Inflammatory macrophage (primary cell): Measurements from ENCODE around the gene ATRNL1.
"Not testable (repeated sequence)": the region's sequence is repeated elsewhere in the genome, so short reads cannot be mapped to it uniquely, and the experiment has no call there.

Source experiments
- DNase-seq, 2 donors: peaks; one replicate each; pipeline ENCODE4 v3.0.0-alpha.2; 2020 to 2022

Gene ATRNL1

DNA sequence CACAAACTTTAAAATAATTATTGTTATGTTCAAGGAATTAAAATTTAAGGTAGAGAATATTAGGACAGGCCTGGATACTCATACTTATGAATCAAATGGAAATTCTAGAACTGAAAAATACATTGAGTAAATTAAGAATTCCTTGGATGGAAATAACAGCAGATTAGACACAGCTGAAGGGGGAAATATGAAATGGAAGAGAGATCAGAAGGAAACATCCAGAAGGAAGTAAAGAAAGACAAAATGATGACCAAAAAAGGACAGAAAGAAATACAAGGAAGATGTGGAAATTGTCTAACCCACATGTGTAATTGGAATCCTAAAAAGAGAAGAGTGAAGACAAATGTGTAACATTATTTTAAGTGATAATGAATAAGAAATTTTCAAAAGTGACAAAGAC is 128.9 kb downstream of the ATRNL1 start:
- DNase-seq: no peak

DNA sequence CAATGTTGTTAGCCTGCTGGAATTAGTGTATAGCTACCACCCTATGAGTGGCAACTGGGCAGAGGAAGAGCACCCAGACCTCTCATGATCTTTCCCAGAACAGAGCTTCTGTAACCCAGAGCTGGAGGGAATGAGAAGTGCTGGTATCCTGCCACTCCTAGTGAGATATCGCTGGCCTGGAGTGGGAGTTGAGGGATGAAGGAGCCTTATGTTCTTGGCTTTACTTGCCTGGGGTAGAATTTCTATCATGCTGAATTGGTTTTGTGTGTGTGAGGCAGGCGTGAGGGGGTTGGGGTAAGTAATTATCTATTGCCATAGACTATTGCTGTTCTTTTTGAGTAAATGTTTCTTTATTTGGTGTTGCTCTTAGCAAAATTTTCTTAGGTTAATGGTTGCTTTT is 146.6 kb downstream of the ATRNL1 start:
- DNase-seq: no peak

DNA sequence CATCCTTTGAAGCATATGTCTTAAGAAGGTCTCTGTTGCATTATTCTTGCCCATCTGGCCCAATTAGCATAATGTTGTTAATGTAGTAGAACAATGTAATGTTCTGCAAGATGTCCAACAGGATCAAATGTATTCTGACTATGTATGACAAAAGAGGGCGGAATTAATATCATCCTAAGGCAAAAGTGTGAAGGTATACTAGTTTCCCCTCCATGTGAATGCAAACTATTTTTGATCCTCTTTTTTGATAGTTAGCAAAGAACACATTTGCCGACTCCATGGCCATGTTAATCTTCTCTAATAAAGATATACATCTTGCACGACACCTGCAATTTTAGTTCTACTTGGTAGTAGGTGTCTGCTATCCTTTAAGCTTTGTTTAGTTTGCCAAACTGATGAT is 157.6 kb downstream of the ATRNL1 start:
- no peak for DNase-seq

DNA sequence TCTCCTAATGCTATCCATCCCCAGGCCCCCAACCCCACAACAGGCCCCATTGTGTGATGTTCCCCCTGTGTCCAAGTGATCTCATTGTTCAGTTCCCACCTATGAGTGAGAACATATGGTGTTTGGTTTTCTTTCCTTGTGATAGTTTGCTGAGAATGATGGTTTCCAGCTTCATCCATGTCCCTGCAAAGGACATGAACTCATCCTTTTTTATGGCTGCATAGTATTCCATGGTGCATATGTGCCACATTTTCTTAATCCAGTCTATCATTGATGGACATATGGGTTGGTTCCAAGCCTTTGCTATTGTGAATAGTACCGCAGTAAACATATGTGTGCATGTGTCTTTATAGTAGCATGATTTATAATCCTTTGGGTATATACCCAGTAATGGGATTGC is 160.6 kb downstream of the ATRNL1 start:
- not testable (repeated sequence) for DNase-seq

DNA sequence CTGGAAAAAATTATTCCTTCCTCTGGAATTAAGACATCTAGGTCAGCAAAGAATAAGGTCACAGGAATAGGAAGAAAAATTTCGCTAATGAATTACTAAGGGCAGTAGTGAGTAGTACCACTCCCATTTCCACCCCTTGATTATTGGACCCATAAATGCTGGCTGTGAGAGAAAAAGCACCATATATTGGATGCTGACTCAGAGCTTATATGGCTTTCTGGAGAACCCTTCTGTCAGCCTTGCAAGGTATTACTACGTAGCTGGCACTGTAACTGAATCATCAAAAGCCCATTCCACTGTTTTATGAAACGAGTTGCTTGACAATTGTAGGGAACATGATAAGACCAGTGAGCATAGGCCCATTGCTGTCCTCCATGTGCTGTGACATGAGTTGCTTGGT is 179.3 kb downstream of the ATRNL1 start:
- no peak for DNase-seq

DNA sequence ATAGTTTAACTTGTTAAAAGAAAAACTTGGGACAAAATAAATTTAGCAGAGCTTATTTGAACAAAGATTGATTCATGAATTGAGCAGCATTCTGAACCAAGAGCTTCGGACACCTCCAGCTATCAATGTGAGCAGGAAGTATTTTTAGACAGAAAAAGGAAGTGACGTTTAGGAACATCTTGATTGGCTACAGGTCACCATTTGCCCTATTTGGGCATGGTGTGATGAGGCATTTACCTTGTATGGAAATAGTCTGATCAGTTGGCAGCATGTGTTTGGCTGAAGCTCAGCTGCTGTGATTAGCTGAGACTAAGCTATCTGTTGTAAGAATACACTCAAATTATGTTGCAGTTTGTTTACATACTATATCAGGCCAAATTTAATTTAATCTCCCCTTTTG is 185.1 kb downstream of the ATRNL1 start:
- no peak for DNase-seq

DNA sequence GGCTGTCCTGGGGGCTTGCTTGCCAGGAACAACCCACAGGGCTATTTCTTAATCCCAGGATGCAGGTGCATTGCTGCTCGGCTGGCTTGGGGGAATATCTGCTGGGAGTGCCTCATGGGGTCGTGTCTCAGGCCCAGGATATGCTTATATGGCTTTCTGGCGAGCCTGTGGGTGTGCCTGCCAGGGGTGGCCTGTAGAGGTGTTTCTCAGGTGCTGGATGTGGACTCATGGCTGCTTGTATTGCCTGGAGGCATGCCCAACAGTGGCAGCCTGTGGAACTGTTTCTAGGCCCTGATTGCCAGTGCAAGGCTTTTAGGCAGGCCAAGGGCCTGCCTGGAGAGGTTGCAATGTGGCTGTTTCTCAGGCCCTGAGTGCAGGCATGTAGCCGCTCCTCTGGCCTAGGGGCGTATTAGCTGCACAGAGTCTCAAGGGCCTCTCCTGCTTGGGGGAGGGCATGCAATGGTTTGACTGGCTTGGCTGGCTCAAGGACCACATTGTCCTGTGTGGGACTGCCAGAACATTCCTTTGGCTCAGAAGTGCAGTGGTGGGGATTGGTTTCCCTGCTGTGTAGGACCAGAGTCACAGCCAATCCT is 202.1 kb downstream of the ATRNL1 start:
- DNase-seq: no peak

DNA sequence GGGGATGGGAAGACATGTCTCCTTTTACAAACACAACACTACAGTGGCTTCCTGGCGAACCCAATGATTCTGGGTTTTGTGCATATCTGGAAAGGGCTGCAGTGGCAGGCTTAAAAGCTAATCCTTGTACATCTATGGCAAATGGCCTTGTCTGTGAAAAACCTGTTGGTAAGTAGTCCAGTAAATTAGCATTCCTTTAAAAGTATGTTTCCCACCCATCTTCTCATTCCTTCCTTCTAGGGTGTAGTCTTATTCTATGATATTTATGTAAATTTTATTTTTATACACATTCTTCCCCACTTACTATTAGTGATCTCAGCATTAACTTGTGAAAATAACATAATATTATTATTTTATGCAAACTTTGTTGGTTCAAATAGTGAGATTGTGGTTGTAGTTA is 206.9 kb downstream of the ATRNL1 start:
- DNase-seq: no peak

DNA sequence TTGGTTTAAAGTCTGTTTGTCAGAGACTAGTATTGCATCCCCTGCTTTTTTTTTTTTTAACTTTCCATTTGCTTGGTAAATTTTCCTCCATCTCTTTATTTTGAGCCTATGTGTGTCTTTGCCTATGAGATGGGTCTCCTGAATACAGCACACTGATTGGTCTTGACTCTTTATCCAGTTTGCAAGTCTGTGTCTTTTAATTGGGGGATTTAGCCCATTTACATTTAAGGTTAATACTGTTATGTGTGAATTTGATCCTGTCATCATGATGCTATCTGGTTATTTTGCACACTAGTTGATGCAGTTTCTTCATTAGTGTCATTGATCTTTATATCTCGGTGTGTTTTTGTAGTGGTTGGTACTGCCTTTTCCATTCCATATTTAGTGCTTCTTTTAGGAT is 226.5 kb downstream of the ATRNL1 start:
- not testable (repeated sequence) for DNase-seq

DNA sequence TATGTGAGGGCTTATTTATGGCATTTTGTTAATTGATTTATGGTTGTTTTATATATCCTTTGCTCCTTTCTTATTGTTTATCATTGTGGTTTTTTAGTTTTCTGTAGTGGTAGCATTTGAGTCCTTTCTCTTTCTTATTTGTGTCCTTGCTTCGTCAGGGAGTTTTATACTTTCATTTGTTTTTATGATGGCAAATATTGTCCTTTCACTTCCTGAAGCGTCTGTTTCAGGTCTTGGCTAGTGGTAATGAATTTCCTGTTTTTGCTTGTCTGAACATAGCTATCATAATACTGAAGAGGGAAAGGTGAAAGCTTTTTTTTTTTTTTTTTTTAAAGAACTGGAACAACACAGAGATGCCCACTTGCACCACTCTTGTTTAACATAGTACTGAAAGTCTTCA is 228.2 kb downstream of the ATRNL1 start:
- no peak for DNase-seq

DNA sequence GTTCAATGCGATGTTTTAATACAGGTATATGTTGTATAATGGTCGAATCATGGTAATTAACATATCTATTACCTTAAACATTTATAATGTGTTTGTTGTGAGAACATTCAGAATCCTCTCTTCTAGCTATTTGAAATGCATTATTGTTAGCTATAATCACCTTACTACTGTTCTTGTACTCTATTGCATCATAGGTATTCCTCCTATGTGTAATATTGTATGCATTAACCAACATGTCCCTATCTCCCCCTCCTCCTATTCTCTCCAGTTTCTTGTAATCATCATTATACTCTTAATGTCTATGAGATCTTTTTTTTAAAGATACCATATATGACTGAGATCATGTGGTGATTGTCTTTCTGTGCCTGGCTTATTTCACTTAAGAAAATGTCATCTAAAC is 235.2 kb downstream of the ATRNL1 start:
- DNase-seq: no peak

DNA sequence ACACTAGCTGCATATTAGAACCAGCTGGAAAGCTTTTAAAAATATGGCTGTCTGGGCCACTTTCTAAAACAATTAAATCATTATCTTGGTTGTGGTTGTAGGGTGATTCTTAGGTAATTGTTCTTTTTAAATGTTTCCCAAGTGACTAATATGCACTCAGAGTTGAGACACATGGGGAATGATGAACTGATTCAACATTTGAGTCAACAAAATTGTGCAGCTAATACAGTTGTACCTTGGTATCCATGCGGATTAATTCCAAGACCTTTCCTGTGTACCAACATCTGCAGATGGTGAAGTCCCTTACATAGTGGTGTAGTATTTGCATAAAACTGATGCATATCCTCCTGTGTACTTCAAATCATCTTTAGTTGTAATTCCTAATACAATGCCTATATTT is 242.2 kb downstream of the ATRNL1 start:
- no peak for DNase-seq

DNA sequence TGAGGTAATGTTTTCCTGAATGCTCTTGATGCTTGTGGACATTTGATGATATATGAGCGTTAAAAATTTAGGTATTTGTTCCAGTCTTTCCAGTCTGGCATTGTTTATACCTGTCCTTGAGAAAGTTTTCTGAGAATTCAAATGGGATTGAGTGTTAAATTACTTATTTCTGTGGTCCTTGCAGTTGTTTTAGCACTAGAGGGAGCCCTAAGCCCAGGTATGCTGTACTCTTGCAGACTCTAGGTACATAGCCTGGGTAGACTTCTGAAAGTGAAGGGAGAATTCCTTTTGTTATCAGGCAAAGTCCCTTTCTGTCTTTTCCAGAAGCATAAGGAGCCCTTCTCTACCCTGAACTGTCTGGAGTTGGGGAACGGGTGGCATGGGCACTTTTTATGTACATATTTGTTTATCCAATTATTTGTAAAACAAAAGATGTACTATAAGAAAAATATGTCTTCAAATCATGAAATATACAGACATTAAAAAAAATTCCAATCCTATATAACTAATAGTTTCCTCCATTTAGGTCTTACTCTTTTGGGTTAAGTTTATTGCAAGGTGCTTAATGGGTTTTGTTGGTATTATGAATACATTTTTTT is 262.1 kb downstream of the ATRNL1 start:
- DNase-seq: peak; percentile 5 to 13

DNA sequence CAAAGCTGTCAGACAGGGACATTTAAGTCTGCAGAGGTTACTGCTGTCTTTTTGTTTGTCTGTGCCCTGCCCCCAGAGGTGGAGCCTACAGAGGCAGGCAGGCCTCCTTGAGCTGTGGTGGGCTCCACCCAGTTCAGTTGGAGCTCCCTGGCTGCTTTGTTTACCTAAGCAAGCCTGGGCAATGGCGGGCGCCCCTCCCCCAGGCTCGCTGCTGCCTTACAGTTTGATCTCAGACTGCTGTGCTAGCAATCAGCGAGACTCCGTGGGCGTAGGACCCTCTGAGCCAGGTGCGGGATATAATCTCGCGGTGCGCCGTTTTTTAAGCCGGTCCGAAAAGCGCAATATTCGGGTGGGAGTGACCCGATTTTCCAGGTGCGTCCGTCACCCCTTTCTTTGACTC is 274.8 kb downstream of the ATRNL1 start:
- not testable (repeated sequence) for DNase-seq

DNA sequence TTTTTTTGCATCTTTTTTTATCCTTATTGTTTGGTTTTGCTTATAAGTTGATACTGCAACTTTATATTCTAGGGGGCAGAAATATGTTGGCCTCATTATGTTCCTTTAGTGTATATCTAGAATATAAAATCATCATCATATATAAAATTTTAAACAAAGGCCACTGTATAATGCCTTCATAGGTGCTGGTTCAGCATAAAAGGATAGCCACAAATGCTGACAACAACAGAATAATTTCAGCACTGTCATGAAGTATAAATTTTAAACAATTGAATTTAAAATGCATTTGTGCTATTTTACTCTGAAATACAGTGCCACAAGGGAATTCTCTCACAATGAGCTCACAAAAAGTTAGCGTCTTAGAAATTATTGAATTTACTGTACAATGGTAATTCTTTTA is 285.9 kb downstream of the ATRNL1 start:
- DNase-seq: no peak

DNA sequence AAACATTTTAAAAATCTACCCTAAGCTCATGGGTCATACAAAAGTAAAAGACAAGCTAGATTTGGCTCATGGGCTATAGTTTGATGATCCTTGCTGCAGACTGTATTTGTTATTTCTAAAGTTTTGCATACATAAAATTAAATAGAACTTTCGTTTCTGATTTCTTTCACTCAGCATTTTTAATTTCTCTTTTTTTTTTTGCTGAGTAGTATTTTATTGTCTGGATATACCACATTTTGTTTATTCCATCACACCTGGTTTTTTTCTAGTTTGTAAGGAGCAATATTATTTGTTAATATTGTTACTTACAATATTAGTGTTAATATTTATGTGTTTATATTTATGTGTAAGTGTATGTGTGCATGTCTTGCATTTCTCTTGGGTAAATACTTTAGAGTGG is 291.5 kb downstream of the ATRNL1 start:
- no peak for DNase-seq

DNA sequence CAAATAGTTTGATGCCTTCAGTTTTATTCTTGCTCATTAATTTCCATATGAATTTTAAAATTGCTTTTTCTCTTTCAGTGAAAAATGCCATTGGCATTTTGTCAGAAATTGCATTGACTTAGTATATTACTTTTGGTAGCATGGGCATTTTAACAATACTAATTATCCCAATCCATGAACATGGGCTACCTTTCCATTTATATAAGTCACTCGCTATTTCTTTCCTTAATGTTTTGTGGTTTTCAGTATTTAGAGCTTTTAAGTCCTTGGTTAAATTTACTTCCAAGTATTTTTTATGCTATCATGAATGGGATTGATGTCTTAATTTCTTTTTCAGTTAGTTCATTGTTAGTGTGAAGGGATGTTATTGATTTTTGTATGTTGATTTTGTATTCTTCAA is 297.4 kb downstream of the ATRNL1 start:
- DNase-seq: no peak

DNA sequence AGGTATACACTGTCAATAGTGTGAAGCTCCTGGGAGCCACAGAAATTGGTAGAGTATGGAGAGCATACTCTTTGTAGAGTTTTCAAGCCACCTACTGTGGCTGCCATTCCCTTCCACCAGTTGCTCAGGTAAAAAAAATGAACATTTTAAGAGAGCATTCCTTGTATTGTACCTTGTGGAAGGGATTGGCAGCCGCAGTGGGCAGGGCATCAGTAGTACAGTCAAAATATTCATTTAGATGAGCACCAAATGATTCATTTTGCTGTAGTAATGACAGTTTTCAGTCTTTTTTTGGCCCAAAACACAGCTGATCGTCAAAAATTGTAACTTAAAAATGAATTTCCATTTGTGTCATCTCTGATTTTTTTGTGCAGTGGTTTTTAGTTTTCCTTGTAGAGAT is 304.9 kb downstream of the ATRNL1 start:
- no peak for DNase-seq

DNA sequence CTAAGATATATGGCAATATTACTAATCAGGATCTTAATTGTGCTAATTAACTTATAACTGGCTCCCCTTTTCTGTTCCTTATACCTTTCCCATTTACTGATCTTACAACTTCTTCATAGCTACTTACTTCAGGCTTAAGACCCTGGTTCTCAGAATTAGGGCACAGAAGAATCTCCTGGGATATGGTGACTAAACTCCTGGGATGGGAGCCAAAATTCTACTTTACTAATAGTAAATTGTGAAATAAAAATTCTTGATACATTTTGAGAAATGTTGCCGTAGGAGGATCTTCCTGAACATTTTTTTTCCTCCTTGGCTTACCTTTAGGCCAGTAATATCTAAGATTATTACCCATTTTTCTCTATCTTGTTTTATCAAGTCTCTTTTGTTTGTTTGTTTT is 309.5 kb downstream of the ATRNL1 start:
- DNase-seq: no peak

DNA sequence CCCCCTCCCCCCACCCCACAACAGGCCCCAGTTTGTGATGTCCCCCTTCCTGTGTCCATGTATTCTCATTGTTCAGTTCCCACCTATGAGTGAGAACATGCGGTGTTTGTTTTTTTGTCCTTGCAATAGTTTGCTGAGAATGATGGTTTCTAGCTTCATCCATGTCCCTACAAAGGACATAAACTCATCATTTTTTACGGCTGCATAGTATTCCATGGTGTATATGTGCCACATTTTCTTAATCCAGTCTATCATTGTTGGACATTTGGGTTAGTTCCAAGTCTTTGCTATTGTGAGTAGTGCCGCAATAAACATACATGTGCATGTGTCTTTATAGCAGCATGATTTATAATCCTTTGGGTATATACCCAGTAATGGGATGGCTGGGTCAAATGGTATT is 312.7 kb downstream of the ATRNL1 start:
- not testable (repeated sequence) for DNase-seq

DNA sequence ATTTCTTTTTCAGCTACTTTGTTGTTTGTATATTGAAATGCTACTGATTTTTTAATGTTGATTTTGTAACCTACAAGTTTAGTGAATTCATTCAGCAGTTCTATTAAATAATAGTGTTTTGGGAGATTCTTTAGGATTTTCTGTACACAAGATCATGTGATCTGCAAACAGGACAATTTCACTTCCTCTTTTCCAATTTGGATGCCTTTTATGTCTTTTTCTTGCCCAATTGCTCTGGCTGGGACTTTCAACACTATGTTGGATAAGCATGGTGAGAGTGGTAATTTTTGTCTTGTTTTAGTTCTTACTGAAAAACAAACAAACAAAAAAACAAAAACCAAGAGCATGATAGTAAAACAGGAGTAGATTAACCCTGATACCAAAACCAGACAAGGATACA is 316.2 kb downstream of the ATRNL1 start:
- DNase-seq: no peak

DNA sequence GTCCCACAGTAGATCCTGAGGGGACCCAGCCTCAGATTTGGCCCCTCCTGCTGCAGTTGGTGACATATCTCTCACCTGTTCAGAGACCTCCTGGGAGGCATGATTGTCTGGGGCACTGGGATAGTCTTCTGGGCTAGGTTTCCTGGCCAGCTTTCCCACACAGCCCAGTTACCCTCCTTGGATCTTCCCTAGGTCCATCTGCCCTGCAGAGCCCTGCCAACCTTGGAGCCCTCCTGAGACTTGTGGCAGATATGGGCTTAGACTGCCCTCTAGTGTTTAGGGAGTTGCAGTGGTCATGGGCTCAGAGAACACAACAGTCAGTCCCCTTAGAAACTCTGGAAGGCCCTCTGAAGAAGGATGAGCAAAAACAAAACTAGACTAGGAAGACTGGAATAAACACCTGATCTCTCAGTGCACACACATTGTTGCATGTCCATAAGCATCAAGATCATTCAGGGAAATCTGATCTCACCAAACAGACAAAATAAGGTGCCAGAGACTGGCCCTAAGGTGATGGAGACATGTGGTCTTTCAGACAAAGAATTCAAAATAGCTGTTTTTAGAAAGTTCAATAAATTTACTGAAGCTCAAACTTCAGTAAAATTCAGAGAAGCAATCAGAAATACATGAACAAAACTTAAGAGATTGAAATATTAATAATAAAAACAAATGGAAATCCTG is 324.6 kb downstream of the ATRNL1 start:
- DNase-seq: peak; percentile 44 to 54

DNA sequence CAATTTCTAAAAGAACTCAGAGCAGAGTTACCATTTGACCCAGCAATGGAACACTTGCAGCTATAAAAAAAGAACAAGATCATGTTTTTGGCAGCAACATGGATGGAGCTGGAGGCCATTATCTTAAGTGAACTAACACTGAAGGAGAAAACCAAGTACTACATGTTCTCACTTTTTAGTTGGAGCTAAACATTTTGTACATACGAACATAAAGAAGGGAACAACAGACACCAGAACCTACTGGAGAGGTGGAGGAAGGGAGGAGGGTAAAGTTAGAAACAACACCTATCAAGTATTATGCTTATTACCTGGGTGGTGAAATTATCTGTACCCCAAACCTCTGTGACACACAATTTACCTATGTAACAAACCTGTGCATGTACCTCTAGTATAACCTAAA is 329.5 kb downstream of the ATRNL1 start:
- DNase-seq: no peak

DNA sequence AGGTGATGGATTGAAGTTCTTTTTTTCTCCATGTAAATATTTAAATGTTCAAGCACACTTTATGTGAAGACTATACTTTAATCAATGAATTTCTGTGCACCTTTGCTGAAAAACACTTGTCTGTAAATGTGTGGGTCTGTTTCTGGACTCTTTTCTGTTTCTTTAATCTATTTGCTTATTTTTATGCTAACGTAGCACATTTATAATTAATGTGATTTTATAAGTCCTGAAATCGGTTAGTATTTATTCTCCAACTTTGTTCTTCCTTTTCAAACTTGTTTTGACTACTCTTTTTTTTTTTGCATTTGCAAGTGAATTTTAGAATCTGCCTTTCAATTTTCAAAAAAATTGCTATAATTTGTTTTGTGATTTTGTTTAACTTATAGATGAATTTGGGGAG is 334.4 kb downstream of the ATRNL1 start:
- no peak for DNase-seq
